ENCODE measurements around the gene EVPL.
"Not testable (repeated sequence)": the region's sequence is repeated elsewhere in the genome, so short reads cannot be mapped to it uniquely, and the experiment has no call there.

Gene EVPL

GRCh38 chr17:76046064-76046463, 19.0 kb upstream of the EVPL start:
- DNase-seq = no peak

GRCh38 chr17:76044475-76045007, 17.4 kb upstream of the EVPL start:
- not testable (repeated sequence) for DNase-seq

GRCh38 chr17:76042868-76043267, 15.8 kb upstream of the EVPL start:
- not testable (repeated sequence) for DNase-seq

GRCh38 chr17:76040376-76040775, 13.3 kb upstream of the EVPL start:
- no peak for DNase-seq

GRCh38 chr17:76039121-76039520, 12.0 kb upstream of the EVPL start:
- DNase-seq = no peak

GRCh38 chr17:76038050-76038449, 10.9 kb upstream of the EVPL start:
- DNase-seq = no peak

- DNase-seq = no peak
These were observed 9.6 kb upstream of the EVPL start for GRCh38 chr17:76036497-76037261.

GRCh38 chr17:76034428-76035350, 7.6 kb upstream of the EVPL start:
- no peak for DNase-seq

GRCh38 chr17:76033139-76033538, 6.0 kb upstream of the EVPL start:
- no peak for DNase-seq

- DNase-seq = no peak
These were observed 5.6 kb upstream of the EVPL start for GRCh38 chr17:76032780-76033108.

GRCh38 chr17:76032073-76032779, 5.1 kb upstream of the EVPL start:
- no peak for DNase-seq

GRCh38 chr17:76026714-76027158, 370 bp downstream of the EVPL start:
- DNase-seq = no peak

GRCh38 chr17:76025294-76025693, 1.8 kb downstream of the EVPL start:
- no peak for DNase-seq

- DNase-seq = no peak
These were observed 2.8 kb downstream of the EVPL start for GRCh38 chr17:76024353-76024752.

GRCh38 chr17:76023900-76024237, 3.2 kb downstream of the EVPL start:
- DNase-seq = no peak

GRCh38 chr17:76022973-76023899, 3.9 kb downstream of the EVPL start:
- no peak for DNase-seq

- no peak for DNase-seq
These were observed 4.8 kb downstream of the EVPL start for GRCh38 chr17:76022285-76022684.

- DNase-seq = no peak
These were observed 7.2 kb downstream of the EVPL start for GRCh38 chr17:76019833-76020467.

GRCh38 chr17:76018801-76019200, 8.3 kb downstream of the EVPL start:
- no peak for DNase-seq

- DNase-seq = no peak
These were observed 8.8 kb downstream of the EVPL start for GRCh38 chr17:76018340-76018680.

- no peak for DNase-seq
These were observed 9.4 kb downstream of the EVPL start for GRCh38 chr17:76017481-76018339.
